ENCODE data around the gene ACOT6. TPM values are rescaled to one million over a fixed set of nuclear protein-coding genes. Genes with fewer than 3 reads are reported as not detected.
"Not testable (repeated sequence)": the region's sequence is repeated elsewhere in the genome, so short reads cannot be mapped to it uniquely, and the experiment has no call there.

The ACOT6 gene
- total RNA-seq, 2 experiments from 2014 or later, result not detected

GRCh38 chr14:73590673-73591004 is 21.7 kb upstream of the ACOT6 start:
- CTCF ChIA-PET, POLR2A ChIA-PET: not testable (repeated sequence)

- ChIA-PET POLR2A (interaction anchor here (0.8 to 2.2 kb wide), 3 partner anchors 21 to 23 kb away, joined by 5 to 8 read pairs (median 7); partner anchors contain the start of genes ACOT2 and ACOT6), CTCF (interaction anchor here (1.1 kb wide), 1 partner anchor 10 kb away, joined by 3 read pairs; no protein-coding TSS in a partner anchor)
Observed at GRCh38 chr14:73591690-73592449, 20.4 kb upstream of the ACOT6 start, which contains the start of gene ACOT4. TSS of gene ACOT4 (plus strand) at chr14:73591873. CDS start at chr14:73591960, 87 bp downstream.

- POLR2A ChIA-PET, result interaction anchor here (0.5 kb wide), 1 partner anchor 16 kb away, joined by 4 read pairs; no protein-coding TSS in a partner anchor
- CTCF ChIA-PET, result no interaction called here
Observed at GRCh38 chr14:73594491-73594890, 17.8 kb upstream of the ACOT6 start.

- ChIA-PET CTCF (interaction anchor here (0.6 kb wide), 1 partner anchor 154 kb away, joined by 3 read pairs; no protein-coding TSS in a partner anchor), POLR2A (no interaction called here)
Observed at GRCh38 chr14:73599499-73599898, 12.8 kb upstream of the ACOT6 start.

GRCh38 chr14:73602994-73603393 is 9.3 kb upstream of the ACOT6 start:
- ChIA-PET POLR2A (no interaction called here), CTCF (no interaction called here)

- ChIA-PET POLR2A (interaction anchor here (0.7 kb wide), 1 partner anchor 276 kb away, joined by 3 read pairs; no protein-coding TSS in a partner anchor), CTCF (interaction anchor here (1.4 kb wide), 1 partner anchor 26 kb away, joined by 4 read pairs; no protein-coding TSS in a partner anchor)
Observed at GRCh38 chr14:73606271-73606670, 6.0 kb upstream of the ACOT6 start.

GRCh38 chr14:73607241-73607640 is 5.1 kb upstream of the ACOT6 start:
- ChIA-PET POLR2A (no interaction called here), CTCF (interaction anchor here (1.4 kb wide), 1 partner anchor 25 kb away, joined by 4 read pairs; no protein-coding TSS in a partner anchor)

GRCh38 chr14:73610687-73611086 is 1.6 kb upstream of the ACOT6 start:
- ChIA-PET CTCF (interaction anchor here (0.7 kb wide), 1 partner anchor 102 kb away, joined by 3 read pairs; no protein-coding TSS in a partner anchor), POLR2A (interaction anchor here (0.7 kb wide), 1 partner anchor 16 kb away, joined by 4 read pairs; no protein-coding TSS in a partner anchor)

- ChIA-PET POLR2A (interaction anchor here (0.5 to 1.7 kb wide), 4 partner anchors 21 to 1682 kb away, joined by 4 to 8 read pairs (median 6); partner anchors contain the start of genes ACOT2 and ACOT4), CTCF (interaction anchor here (0.7 to 1.4 kb wide), 3 partner anchors 13 to 42 kb away, joined by 3 to 5 read pairs (median 4); no protein-coding TSS in a partner anchor)
Observed at GRCh38 chr14:73613046-73613383, 698 bp downstream of the ACOT6 start.

- CTCF ChIA-PET, result interaction anchor here (1.4 kb wide), 1 partner anchor 43 kb away, joined by 5 read pairs; no protein-coding TSS in a partner anchor
- POLR2A ChIA-PET, result interaction anchor here (0.5 to 1.7 kb wide), 4 partner anchors 21 to 1682 kb away, joined by 4 to 8 read pairs (median 6); partner anchors contain the start of genes ACOT2 and ACOT4
Observed at GRCh38 chr14:73613419-73613963, 1.2 kb downstream of the ACOT6 start.

- POLR2A ChIA-PET, result no interaction called here
- CTCF ChIA-PET, result no interaction called here
Observed at GRCh38 chr14:73616831-73617230, 4.5 kb downstream of the ACOT6 start.

- ChIA-PET POLR2A (no interaction called here), CTCF (no interaction called here)
Observed at GRCh38 chr14:73619524-73619923, 7.2 kb downstream of the ACOT6 start.

GRCh38 chr14:73620268-73620667 is 8.0 kb downstream of the ACOT6 start:
- POLR2A ChIA-PET, result no interaction called here
- CTCF ChIA-PET, result no interaction called here

- ChIA-PET CTCF (no interaction called here), POLR2A (no interaction called here)
Observed at GRCh38 chr14:73623504-73624054, 11.3 kb downstream of the ACOT6 start.

- CTCF ChIA-PET, result interaction anchor here (1.4 kb wide), 1 partner anchor 13 kb away, joined by 3 read pairs; no protein-coding TSS in a partner anchor
- POLR2A ChIA-PET, result no interaction called here
Observed at GRCh38 chr14:73625706-73626105, 13.4 kb downstream of the ACOT6 start.

- ChIA-PET POLR2A (interaction anchor here (0.7 kb wide), 1 partner anchor 137 kb away, joined by 3 read pairs; no protein-coding TSS in a partner anchor), CTCF (interaction anchor here (1.4 kb wide), 1 partner anchor 14 kb away, joined by 3 read pairs; no protein-coding TSS in a partner anchor)
Observed at GRCh38 chr14:73627151-73627558, 14.8 kb downstream of the ACOT6 start.

- ChIA-PET CTCF (no interaction called here), POLR2A (no interaction called here)
Observed at GRCh38 chr14:73630009-73630780, 17.9 kb downstream of the ACOT6 start.

- ChIA-PET CTCF (interaction anchor here (0.6 to 2.9 kb wide), 12 partner anchors 10 to 493 kb away, joined by 3 to 11 read pairs (median 4); partner anchors contain the start of genes ACOT1 and RIOX1), POLR2A (no interaction called here)
Observed at GRCh38 chr14:73633116-73634010, 21.0 kb downstream of the ACOT6 start.
